GM10248 (cell line): ENCODE data around the gene ANG.

Source experiments
- CTCF ChIA-PET: fragments of 300-600 bp; sonication (Branson Sonifier 250); formaldehyde crosslinking; extraction: SDS; loops from one replicate; lab custom pipeline; 2021; ENCODE audit warnings: antibody characterized with exemption; lab: Yijun Ruan, JAX
- POLR2A ChIA-PET: fragments of 350-650 bp; sonication (Branson Sonifier 250); formaldehyde crosslinking; extraction: SDS; loops from one replicate; lab custom pipeline; 2020; ENCODE audit warnings: antibody characterized with exemption; lab: Yijun Ruan, JAX
- DNase-seq: peaks from one replicate; pipeline ENCODE4 v3.0.0; 2012; ENCODE audit errors: extremely low spot score
- CTCF ChIP-seq: IDR thresholded peaks from 2 replicates; pipeline ENCODE4 v1.5.1; 2012; ENCODE audit warnings: mild to moderate bottlenecking, low read depth; ENCODE audit errors: extremely low read depth, missing control alignments, control extremely low read depth

ANG gene

GRCh38 chr14:20668969-20669368 is 19.6 kb upstream of the ANG start:
- POLR2A ChIA-PET = interaction anchor here (1.4 to 2.4 kb wide), 2 partner anchors 12 to 326 kb away, joined by 4 to 16 read pairs; partner anchors contain the start of gene PARP2
- TF ChIP-seq CTCF = no peak
- DNase-seq = no peak
- CTCF ChIA-PET = interaction anchor here (1.0 to 3.3 kb wide), 10 partner anchors 10 to 187 kb away, joined by 3 to 49 read pairs (median 4); partner anchors contain the start of gene RNASE4

GRCh38 chr14:20671597-20672283 is 16.8 kb upstream of the ANG start:
- ChIA-PET POLR2A (interaction anchor here (0.7 kb wide), 1 partner anchor 12 kb away, joined by 3 read pairs; no protein-coding TSS in a partner anchor), CTCF (interaction anchor here (1.5 to 2.7 kb wide), 2 partner anchors 8 to 10 kb away, joined by 3 to 6 read pairs; no protein-coding TSS in a partner anchor)
- no peak for DNase-seq
- TF ChIP-seq CTCF = no peak

- CTCF ChIA-PET = interaction anchor here (0.8 to 13.8 kb wide), 3 partner anchors 15 to 62 kb away, joined by 3 to 199 read pairs (median 8); no protein-coding TSS in a partner anchor
- POLR2A ChIA-PET = no interaction called here
- TF ChIP-seq CTCF = no peak
- no peak for DNase-seq
Observed at GRCh38 chr14:20675669-20676068, 12.9 kb upstream of the ANG start.

GRCh38 chr14:20676072-20676471 is 12.5 kb upstream of the ANG start:
- POLR2A ChIA-PET = no interaction called here
- no peak for DNase-seq
- CTCF ChIA-PET = interaction anchor here (0.8 to 13.8 kb wide), 5 partner anchors 15 to 67 kb away, joined by 3 to 199 read pairs (median 4); no protein-coding TSS in a partner anchor
- no peak for TF ChIP-seq CTCF

- ChIA-PET POLR2A (interaction anchor here (0.6 to 2.6 kb wide), 2 partner anchors 11 to 14 kb away, joined by 5 to 16 read pairs; no protein-coding TSS in a partner anchor), CTCF (interaction anchor here (0.9 to 13.8 kb wide), 10 partner anchors 9 to 352 kb away, joined by 3 to 199 read pairs (median 17); no protein-coding TSS in a partner anchor)
- no peak for DNase-seq
- TF ChIP-seq CTCF = no peak
Observed at GRCh38 chr14:20679907-20680306, 8.7 kb upstream of the ANG start.

- CTCF ChIA-PET = interaction anchor here (0.9 to 13.8 kb wide), 9 partner anchors 9 to 352 kb away, joined by 3 to 199 read pairs (median 26); no protein-coding TSS in a partner anchor
- POLR2A ChIA-PET = interaction anchor here (0.6 to 2.6 kb wide), 2 partner anchors 12 to 14 kb away, joined by 5 to 16 read pairs; no protein-coding TSS in a partner anchor
- DNase-seq = no peak
- no peak for TF ChIP-seq CTCF
Observed at GRCh38 chr14:20680363-20680762, 8.2 kb upstream of the ANG start.
